ENCODE measurements around the gene ATP9B. TPM values are rescaled to one million over a fixed set of nuclear protein-coding genes. Genes with fewer than 3 reads are reported as not detected.

Gene ATP9B
- total RNA-seq, 1 donor from 2014 or later: 37.3 TPM

DNA sequence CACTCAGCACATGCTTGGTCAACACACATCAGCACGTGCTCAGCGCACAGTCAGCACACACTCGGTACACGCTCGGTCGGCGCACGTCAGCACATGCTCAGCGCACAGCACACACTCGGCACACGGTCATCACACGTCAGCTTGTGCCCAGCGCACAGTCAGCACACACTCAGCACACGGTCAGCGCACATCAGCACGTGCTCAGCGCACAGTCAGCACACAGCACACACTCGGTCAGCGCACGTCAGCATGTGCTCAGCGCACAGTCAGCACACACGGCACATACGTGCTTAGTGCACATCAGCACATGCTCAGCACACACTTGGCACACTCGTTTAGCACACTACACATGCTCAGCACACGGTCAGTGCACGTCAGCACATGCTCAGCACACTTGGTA, 276.8 kb downstream of the ATP9B start:
- Mint-ChIP-seq H3K9me3 (ENCODE audit: unreplicated experiment) (no peaks in the 10 kb centered on the region), H3K4me3 (ENCODE audit: unreplicated experiment) (peak overlapping the region; percentile 80), H3K27ac (ENCODE audit: unreplicated experiment) (no peak overlapping the region), H3K27me3 (ENCODE audit: unreplicated experiment) (peaks cover 12% of the 10 kb centered on the region), H3K36me3 (ENCODE audit: low read depth, unreplicated experiment) (peaks cover 45% of the 10 kb centered on the region), H3K4me1 (ENCODE audit: unreplicated experiment) (peaks cover 8% of the 10 kb centered on the region)
- TF ChIP-seq, protein P1, sequence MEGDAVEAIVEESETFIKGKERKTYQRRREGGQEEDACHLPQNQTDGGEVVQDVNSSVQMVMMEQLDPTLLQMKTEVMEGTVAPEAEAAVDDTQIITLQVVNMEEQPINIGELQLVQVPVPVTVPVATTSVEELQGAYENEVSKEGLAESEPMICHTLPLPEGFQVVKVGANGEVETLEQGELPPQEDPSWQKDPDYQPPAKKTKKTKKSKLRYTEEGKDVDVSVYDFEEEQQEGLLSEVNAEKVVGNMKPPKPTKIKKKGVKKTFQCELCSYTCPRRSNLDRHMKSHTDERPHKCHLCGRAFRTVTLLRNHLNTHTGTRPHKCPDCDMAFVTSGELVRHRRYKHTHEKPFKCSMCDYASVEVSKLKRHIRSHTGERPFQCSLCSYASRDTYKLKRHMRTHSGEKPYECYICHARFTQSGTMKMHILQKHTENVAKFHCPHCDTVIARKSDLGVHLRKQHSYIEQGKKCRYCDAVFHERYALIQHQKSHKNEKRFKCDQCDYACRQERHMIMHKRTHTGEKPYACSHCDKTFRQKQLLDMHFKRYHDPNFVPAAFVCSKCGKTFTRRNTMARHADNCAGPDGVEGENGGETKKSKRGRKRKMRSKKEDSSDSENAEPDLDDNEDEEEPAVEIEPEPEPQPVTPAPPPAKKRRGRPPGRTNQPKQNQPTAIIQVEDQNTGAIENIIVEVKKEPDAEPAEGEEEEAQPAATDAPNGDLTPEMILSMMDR (IDR thresholded peaks at IDR 0.05; ENCODE audit: unreplicated experiment): no peak
- DNase-seq (ENCODE audit: low spot score): no peak

DNA sequence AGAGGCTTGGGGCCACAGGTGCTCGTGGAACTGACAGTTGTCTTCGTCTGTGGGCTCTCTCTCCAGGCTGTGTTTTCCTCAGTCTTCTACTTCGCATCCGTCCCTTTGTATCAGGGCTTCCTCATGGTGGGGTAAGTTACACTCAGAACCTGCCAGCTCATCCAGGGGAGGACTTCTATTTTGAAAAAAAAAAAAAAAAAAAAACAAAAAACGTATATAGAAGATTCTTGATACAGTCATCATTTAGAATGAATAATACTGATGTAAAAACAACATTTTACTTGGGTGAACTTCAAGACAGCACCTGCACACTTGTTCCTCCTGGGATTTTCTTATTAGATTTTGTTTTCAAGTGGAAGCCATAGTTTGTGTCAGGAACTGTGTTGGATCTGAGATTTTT, 278.9 kb downstream of the ATP9B start:
- Mint-ChIP-seq H3K4me3 (ENCODE audit: unreplicated experiment) (no peak overlapping the region), H3K27me3 (ENCODE audit: unreplicated experiment) (peaks cover 10% of the 10 kb centered on the region), H3K36me3 (ENCODE audit: low read depth, unreplicated experiment) (peaks cover 45% of the 10 kb centered on the region), H3K9me3 (ENCODE audit: unreplicated experiment) (no peaks in the 10 kb centered on the region), H3K27ac (ENCODE audit: unreplicated experiment) (peak overlapping the region; percentile 30), H3K4me1 (ENCODE audit: unreplicated experiment) (peaks cover 8% of the 10 kb centered on the region)
- TF ChIP-seq, protein P1 (IDR thresholded peaks at IDR 0.05; ENCODE audit: unreplicated experiment): no peak
- no peak for DNase-seq (ENCODE audit: low spot score)

DNA sequence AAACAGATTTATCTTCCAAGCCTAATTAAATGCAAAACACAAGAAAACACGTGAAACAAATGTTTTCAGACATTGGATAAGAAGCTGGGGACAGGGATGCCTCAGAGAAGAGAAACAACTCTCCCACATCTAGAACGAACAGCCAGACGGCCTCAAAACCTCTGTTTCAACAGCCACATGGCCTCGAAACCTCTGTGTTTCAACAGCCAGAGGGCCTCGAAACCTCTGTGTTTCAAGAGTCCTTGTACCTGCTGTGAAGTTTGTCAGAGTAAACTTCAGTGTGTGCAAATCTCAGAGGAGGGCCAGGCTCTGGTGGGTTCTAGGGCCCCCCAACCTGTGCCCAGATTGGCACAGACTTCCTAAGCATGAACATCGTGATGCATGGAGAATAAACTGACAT, 283.2 kb downstream of the ATP9B start:
- TF ChIP-seq, protein P1 (IDR thresholded peaks at IDR 0.05; ENCODE audit: unreplicated experiment): no peak
- Mint-ChIP-seq H3K4me3 (ENCODE audit: unreplicated experiment) (no peak overlapping the region), H3K27ac (ENCODE audit: unreplicated experiment) (no peak overlapping the region), H3K27me3 (ENCODE audit: unreplicated experiment) (peaks cover 15% of the 10 kb centered on the region), H3K4me1 (ENCODE audit: unreplicated experiment) (peaks cover 8% of the 10 kb centered on the region), H3K36me3 (ENCODE audit: low read depth, unreplicated experiment) (peaks cover 23% of the 10 kb centered on the region), H3K9me3 (ENCODE audit: unreplicated experiment) (no peaks in the 10 kb centered on the region)
- DNase-seq (ENCODE audit: low spot score): no peak

DNA sequence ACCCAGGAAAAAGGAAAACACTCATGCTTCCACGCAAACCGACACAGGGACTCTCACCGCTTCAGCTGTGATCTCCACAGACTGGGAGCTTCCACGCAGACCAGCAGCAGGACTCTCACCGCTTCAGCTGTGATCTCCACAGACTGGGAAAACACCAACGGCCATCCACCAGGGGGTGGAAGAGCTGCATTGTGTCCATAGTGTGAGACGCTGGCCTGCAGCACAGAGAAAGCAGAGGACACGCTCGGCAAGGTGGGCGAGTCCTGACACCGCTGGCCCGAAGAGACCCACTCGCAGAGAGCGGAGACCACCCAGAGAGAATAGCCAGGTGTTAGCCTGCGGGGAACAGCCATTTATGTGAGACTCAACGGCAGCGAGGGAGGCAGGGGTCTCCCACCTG, 284.1 kb downstream of the ATP9B start:
- peak; percentile 65 for DNase-seq (ENCODE audit: low spot score)
- peaks cover 19% of the 10 kb centered on the region for H3K36me3 Mint-ChIP-seq (ENCODE audit: low read depth, unreplicated experiment)

DNA sequence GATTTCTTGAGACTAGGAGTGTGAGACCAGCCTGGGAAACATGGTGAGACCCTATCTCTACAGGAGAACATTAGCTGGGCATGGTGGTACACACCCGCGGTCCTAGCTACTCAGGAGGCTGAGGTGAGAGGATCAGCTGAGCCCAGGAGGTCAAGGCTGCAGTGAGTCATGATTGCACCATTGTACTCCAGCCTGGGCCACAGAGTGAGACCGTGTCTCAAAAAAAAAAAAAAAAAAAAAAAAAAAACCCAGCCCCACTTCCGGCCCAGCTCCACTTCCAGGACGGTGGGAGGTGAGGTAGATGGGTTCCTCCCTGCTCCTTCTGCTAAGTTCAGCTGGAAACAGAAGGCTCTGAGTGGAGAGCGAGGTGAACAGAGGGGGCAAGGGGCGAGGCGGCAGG, 285.2 kb downstream of the ATP9B start:
- Mint-ChIP-seq H3K4me1 (ENCODE audit: unreplicated experiment) (peaks cover 2% of the 10 kb centered on the region), H3K27ac (ENCODE audit: unreplicated experiment) (no peak overlapping the region), H3K9me3 (ENCODE audit: unreplicated experiment) (no peaks in the 10 kb centered on the region), H3K27me3 (ENCODE audit: unreplicated experiment) (peaks cover 16% of the 10 kb centered on the region), H3K36me3 (ENCODE audit: low read depth, unreplicated experiment) (peaks cover 15% of the 10 kb centered on the region), H3K4me3 (ENCODE audit: unreplicated experiment) (no peak overlapping the region)
- TF ChIP-seq, protein P1 (IDR thresholded peaks at IDR 0.05; ENCODE audit: unreplicated experiment): no peak
- no peak for DNase-seq (ENCODE audit: low spot score)

More for the DNA sequence above, 284.1 kb downstream of the ATP9B start:
- no peak overlapping the region for H3K4me3 Mint-ChIP-seq (ENCODE audit: unreplicated experiment)
- peaks cover 7% of the 10 kb centered on the region for H3K4me1 Mint-ChIP-seq (ENCODE audit: unreplicated experiment)
- peaks cover 15% of the 10 kb centered on the region for H3K27me3 Mint-ChIP-seq (ENCODE audit: unreplicated experiment)
- no peak overlapping the region for H3K27ac Mint-ChIP-seq (ENCODE audit: unreplicated experiment)
- TF ChIP-seq, protein P1 (IDR thresholded peaks at IDR 0.05; ENCODE audit: unreplicated experiment): no peak
- H3K9me3 Mint-ChIP-seq (ENCODE audit: unreplicated experiment): no peaks in the 10 kb centered on the region

All from endothelial cell (in vitro differentiated cells).